ENCODE measurements around the gene LARP4B. TPM values are rescaled to one million over a fixed set of nuclear protein-coding genes. Genes with fewer than 3 reads are reported as not detected.

LARP4B gene
- total RNA-seq, 1 donor from 2014 or later, result 33.1 TPM

DNA sequence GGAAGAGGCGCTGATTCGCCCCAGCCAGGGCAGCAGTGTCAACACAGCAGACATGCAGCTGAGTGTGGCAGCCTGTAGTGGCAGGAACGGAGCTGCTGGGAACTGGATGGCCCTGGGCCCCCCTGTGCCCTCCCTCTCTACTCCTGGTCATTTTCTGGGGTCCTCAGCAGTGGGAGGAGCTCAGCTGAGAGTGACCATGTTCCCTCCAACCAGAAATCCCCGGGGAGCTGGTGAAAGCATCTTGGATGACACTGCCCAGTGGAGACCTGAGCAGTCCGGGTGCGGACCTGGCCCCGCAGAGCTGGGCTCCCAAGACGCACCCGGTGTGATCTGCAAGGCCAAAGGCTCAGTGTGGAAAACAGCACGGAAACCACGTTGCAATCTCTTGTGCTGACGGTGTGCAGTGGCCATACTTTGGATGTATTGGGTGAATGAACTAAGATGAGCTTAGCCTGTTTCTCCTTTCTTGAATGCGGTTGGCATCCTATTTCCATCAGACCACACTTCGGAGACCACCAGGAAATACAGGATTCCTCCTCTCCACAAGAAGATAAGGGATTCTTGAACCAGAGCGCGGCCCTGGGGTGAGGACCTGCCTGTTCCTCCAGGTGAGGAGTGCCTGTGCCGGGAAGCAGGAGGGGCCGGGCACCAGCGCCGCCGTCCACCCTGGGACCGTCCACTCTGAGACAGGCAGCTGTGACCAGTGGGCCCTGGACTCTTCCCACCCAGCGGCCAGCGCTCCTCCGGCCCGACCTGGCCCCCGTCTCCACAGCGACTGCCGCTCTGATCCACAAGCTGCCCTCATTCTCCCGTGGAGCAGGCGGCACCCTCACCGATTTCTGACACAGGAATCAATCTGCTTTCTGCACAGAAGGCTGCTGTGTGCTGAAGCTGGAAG is 148.5 kb downstream of the LARP4B start:
- Histone ChIP-seq H3F3A (ENCODE audit: low read depth) (no peaks in the 10 kb centered on the region), H3K9ac (no peak overlapping the region), H3K27ac (no peak overlapping the region), H3K9me3 (ENCODE audit: low read depth) (no peaks in the 10 kb centered on the region), H3K79me2 (ENCODE audit: low read depth) (no peaks in the 10 kb centered on the region), H4K20me1 (ENCODE audit: low read depth) (no peaks in the 10 kb centered on the region), H3K4me2 (no peak overlapping the region), H2AFZ (replicated peaks) (no peak overlapping the region), H3K4me3 (no peak overlapping the region), H3K27me3 (peaks cover 24% of the 10 kb centered on the region), H3K4me1 (no peaks in the 10 kb centered on the region), H3K36me3 (no peaks in the 10 kb centered on the region)
- TF ChIP-seq, protein P1, sequence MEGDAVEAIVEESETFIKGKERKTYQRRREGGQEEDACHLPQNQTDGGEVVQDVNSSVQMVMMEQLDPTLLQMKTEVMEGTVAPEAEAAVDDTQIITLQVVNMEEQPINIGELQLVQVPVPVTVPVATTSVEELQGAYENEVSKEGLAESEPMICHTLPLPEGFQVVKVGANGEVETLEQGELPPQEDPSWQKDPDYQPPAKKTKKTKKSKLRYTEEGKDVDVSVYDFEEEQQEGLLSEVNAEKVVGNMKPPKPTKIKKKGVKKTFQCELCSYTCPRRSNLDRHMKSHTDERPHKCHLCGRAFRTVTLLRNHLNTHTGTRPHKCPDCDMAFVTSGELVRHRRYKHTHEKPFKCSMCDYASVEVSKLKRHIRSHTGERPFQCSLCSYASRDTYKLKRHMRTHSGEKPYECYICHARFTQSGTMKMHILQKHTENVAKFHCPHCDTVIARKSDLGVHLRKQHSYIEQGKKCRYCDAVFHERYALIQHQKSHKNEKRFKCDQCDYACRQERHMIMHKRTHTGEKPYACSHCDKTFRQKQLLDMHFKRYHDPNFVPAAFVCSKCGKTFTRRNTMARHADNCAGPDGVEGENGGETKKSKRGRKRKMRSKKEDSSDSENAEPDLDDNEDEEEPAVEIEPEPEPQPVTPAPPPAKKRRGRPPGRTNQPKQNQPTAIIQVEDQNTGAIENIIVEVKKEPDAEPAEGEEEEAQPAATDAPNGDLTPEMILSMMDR (IDR thresholded peaks at IDR 0.05), result no peak
- TF ChIP-seq EZH2 (IDR thresholded peaks at IDR 0.05), result no peak
- TF ChIP-seq EZH2phosphoT487 (IDR thresholded peaks at IDR 0.05), result no peak
- H3K27me3 Mint-ChIP-seq (ENCODE audit: insufficient read depth, low read depth), result peaks cover 17% of the 10 kb centered on the region
- H3K27ac Mint-ChIP-seq, result no peak overlapping the region
- H3K36me3 Mint-ChIP-seq, result peaks cover 2% of the 10 kb centered on the region
- DNase-seq (ENCODE audit: low spot score), result no peak
- H3K9me3 Mint-ChIP-seq, result peaks cover 6% of the 10 kb centered on the region
- H3K4me3 Mint-ChIP-seq, result no peak overlapping the region
- peaks cover 15% of the 10 kb centered on the region for H3K4me1 Mint-ChIP-seq

DNA sequence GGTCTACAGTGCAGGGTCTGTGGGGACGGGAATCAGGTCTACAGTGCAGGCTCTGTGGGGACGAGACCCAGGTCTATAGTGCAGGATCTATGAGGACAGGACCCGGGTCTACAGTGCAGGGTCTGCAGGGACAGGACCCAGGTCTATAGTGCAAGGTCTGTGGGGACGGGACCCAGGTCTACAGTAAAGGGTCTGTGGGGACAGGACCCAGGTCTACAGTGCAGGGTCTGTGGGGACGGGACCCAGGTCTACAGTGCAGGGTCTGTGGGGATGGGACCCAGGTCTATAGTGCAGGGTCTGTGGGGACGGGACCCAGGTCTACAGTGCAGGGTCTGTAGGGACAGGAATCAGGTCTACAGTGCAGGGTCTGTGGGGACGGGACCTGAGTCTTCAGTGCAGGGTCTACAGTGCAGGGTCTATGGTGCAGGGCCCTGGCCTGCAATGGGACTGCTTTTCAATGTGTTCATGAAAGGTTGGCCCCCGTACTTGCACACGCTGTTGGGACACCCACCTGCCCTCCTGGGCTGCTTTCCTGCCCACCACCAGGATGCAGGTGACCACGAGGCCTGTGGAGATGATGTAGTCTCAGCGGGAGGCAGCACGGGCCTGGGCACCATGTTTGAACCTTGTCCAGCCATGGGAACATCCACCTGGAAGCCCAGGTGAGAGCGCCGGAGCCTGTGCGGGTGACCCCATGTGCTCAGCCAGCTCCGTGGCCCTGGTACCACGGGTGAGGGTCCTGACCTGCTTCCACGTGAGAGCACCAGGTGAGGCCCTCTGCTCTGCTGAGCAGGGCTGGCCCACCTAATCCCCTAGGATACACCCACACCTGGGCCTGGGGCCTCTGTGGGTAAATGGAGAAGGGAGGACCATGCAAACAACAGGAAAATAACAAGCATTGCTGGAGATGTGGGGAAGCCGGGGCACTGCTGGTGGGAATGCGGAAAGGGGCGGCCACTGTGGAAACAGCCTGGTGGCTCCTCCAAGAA is 150.7 kb downstream of the LARP4B start:
- H3K27ac Mint-ChIP-seq, result peak overlapping the region; percentile 6

DNA sequence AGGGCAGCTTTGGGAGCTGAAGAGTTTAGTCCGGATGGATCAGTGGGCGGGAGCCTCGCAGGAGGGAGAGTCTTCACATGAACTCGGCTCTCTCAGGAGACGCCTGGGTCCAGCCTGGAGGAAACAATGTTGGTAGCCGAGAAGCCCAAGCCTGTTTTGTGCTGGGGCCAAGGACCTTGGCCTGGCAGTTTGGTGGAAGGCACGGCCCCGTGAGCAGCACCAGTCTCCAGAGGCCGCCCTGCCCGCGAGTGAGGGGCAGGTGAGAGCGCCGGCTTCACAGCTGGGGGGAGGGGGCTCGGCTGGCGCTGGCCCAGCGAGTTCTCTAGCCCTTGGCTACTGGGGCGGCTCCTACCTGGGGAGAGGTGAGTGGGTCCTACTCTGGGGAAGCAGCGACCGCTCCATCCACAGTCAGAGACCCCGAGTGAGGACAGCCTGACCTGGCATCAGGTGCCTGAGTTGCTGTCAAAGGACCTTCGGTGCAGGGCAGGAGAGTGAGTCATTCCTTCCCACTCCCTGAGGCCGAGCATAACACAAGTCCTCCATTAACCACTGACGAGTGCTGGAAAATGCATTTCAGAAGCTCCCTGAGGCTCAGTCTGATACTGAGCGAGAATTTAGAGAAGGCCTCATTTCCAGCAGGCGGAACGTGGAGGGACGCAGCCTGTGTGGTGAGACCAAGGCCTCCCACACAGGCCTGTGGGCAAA is 152.7 kb downstream of the LARP4B start:
- Histone ChIP-seq H2AFZ (replicated peaks) (no peak overlapping the region), H3K4me3 (no peak overlapping the region), H3K4me2 (no peak overlapping the region), H4K20me1 (ENCODE audit: low read depth) (no peaks in the 10 kb centered on the region), H3K9me3 (ENCODE audit: low read depth) (no peaks in the 10 kb centered on the region), H3K4me1 (no peaks in the 10 kb centered on the region), H3K36me3 (no peaks in the 10 kb centered on the region), H3K27ac (no peak overlapping the region), H3K79me2 (ENCODE audit: low read depth) (no peaks in the 10 kb centered on the region), H3K9ac (no peak overlapping the region), H3F3A (ENCODE audit: low read depth) (no peaks in the 10 kb centered on the region), H3K27me3 (peaks cover 4% of the 10 kb centered on the region)
- Mint-ChIP-seq H3K4me1 (peaks cover 2% of the 10 kb centered on the region), H3K9me3 (peaks cover 6% of the 10 kb centered on the region), H3K36me3 (peaks cover 2% of the 10 kb centered on the region), H3K4me3 (no peak overlapping the region), H3K27ac (no peak overlapping the region), H3K27me3 (ENCODE audit: insufficient read depth, low read depth) (peaks cover 5% of the 10 kb centered on the region)
- TF ChIP-seq EZH2 (IDR thresholded peaks at IDR 0.05), result no peak
- TF ChIP-seq, protein P1 (IDR thresholded peaks at IDR 0.05), result no peak
- no peak for TF ChIP-seq EZH2phosphoT487 (IDR thresholded peaks at IDR 0.05)
- no peak for DNase-seq (ENCODE audit: low spot score)

More for the DNA sequence above, 150.7 kb downstream of the LARP4B start:
- Histone ChIP-seq H4K20me1 (ENCODE audit: low read depth) (no peaks in the 10 kb centered on the region), H3K4me2 (no peak overlapping the region), H3F3A (ENCODE audit: low read depth) (no peaks in the 10 kb centered on the region), H3K4me3 (no peak overlapping the region), H3K27me3 (peaks cover 20% of the 10 kb centered on the region), H3K9me3 (ENCODE audit: low read depth) (no peaks in the 10 kb centered on the region), H3K36me3 (no peaks in the 10 kb centered on the region), H3K9ac (no peak overlapping the region), H3K79me2 (ENCODE audit: low read depth) (no peaks in the 10 kb centered on the region), H3K27ac (no peak overlapping the region), H3K4me1 (no peaks in the 10 kb centered on the region), H2AFZ (replicated peaks) (no peak overlapping the region)
- H3K36me3 Mint-ChIP-seq, result peaks cover 2% of the 10 kb centered on the region
- H3K4me1 Mint-ChIP-seq, result peaks cover 5% of the 10 kb centered on the region
- H3K27me3 Mint-ChIP-seq (ENCODE audit: insufficient read depth, low read depth), result peaks cover 12% of the 10 kb centered on the region
- TF ChIP-seq EZH2 (IDR thresholded peaks at IDR 0.05), result no peak
- no peak for TF ChIP-seq EZH2phosphoT487 (IDR thresholded peaks at IDR 0.05)
- TF ChIP-seq, protein P1 (IDR thresholded peaks at IDR 0.05), result no peak
- no peak overlapping the region for H3K4me3 Mint-ChIP-seq
- peaks cover 6% of the 10 kb centered on the region for H3K9me3 Mint-ChIP-seq
- no peak for DNase-seq (ENCODE audit: low spot score)

Measured in neural progenitor cell (in vitro differentiated cells).